GM18867 (cell line): ENCODE data around the gene ELMO2.
A peak's percentile ranks its signal among the peaks of the same experiment; 100 is the strongest.

Experiments used
- ATAC-seq: cut with Tn5 transposase; IDR thresholded peaks from one replicate; pipeline ENCODE4 v1.9.1; 2021; ENCODE audit warnings: mild to moderate bottlenecking, moderate library complexity; ENCODE audit not compliant: unreplicated experiment

Gene ELMO2

GRCh38 chr20:46368902-46369268, 37.5 kb downstream of the ELMO2 start:
- ATAC-seq = no peak

DNA sequence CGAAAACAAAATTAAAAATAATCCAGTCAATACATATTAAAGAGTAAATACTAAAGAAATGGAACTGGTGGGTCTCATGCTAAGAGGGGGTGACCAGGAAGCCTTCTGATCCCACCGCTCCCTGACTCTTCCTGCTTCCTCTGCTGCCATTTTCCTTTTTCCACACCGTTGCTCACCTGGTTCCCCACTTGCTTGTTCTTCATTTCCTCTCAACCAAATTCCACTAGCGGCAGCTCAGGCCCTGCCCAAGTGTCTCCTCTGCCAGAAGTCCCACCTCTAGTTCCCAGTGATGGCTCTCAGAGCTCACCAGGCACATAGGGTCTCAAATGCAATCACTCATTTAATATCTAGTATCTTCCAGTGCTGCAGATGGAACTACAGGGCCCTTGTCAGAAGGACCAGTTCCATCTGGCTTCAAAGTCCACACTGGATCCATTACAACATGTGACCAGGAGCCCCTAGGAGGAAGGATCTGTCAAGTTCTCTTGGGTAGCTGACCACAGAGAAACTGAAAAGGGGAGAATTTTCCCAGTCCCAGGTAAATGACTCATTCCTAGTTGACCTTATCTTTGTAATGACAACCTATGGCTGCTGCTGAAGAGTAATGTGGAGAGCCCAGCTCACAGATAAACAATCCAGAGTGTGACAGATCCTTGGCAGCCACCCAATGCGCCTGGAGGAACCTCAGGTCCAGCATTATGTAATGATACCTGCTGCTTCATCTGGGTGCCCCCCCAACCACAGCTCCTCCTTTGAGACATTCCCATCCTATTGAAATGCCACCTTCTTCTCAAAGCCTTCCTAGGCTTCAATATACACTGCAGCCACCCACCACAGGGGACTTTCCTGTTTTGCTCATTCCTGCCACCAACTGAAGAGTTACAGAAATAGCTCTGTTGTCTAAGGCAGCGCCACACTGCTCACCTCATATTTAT, 38.2 kb downstream of the ELMO2 start:
- ATAC-seq = no peak

DNA sequence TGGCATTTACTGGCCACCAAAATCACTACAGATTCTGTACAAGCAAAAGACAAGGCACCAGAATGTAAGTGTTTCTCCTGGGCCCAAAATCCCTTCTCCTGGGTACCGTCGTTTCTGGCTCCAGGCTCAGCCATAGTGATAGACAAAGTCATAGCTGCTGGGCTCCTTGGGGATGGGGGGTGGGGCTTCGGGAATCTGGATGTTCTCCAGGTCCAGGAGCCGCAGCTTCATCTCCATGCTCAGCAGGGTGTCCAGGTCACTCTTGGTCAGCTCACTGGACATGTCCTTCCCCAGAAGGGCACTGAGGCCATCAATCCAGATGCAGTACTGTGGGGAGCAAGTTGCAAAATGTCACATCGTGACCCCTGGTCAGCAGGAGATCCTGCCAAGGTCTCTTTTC, 39.2 kb downstream of the ELMO2 start:
- no peak for ATAC-seq

DNA sequence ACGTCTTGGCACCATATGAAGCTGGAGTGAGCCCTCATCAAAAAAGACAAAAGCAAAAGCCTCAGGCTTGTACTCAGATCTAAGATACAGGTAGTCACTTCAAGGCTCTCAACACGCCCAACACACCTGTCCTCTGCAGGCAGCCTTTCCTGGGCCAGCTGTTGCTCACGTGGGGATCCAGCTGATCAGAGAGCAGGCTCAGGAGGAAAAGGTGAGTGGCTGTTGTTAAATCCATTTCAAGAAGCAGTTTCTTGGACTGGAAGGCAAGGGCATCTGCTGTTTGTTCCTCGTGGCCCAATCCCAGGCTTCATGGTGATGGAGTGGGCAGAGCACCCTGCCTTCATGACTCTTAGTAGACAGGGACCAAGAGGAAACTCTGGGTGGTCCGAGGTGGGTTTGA, 39.6 kb downstream of the ELMO2 start:
- no peak for ATAC-seq

- ATAC-seq = no peak
These were observed 40.8 kb downstream of the ELMO2 start for GRCh38 chr20:46365487-46366220.

- ATAC-seq = no peak
These were observed 41.5 kb downstream of the ELMO2 start for GRCh38 chr20:46364670-46365486.

- ATAC-seq = peak; percentile 74
These were observed 42.3 kb downstream of the ELMO2 start for GRCh38 chr20:46363874-46364669.

DNA sequence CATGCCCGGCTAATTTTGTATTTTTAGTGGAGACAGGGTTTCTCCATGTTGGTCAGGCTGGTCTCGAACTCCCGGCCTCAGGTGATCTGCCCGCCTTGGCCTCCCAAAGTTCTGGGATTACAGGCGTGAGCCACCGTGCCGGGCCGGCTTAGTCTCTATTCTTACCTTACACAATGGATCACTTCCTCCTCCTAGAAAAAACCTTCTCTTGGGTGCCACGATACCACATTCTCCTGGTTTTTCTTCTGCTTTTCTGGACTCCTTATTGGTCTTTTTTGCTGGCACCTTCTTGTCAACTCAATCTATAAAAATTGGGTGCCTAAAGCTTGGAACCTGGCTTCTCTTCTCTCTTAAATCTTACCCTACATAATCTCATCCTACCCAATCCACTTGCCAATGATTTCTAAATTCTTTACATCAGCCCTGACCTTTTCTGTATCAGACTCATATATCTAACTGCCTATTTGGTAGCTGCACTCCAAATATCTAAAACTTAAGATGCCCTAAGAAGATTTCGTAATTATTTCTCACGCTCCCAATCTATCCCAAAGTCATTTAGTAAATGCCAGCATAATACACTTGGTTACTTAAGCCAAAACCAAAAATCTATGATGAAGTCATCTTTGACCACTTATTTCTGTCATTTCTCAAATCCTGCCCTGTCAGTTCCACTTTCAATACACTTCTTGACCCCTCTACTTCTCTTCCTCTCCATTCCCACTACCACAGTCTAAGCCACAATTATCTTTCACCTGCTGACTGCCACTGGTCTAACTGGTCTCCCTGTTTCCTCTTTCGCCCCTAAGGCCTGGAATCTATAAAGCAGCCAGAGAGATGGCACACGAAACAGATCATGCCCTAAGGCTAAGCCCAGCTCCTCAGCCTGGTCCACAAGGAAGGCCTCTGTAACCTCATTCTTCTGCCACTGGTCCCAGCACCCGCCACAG, 43.2 kb downstream of the ELMO2 start:
- peak; percentile 20 for ATAC-seq

- no peak for ATAC-seq
These were observed 44.6 kb downstream of the ELMO2 start for GRCh38 chr20:46361811-46362210.

- no peak for ATAC-seq
These were observed 45.0 kb downstream of the ELMO2 start for GRCh38 chr20:46361381-46361780.

GRCh38 chr20:46359233-46359751, 47.1 kb downstream of the ELMO2 start:
- peak; percentile 43 for ATAC-seq

GRCh38 chr20:46358346-46359058, 47.9 kb downstream of the ELMO2 start:
- no peak for ATAC-seq

DNA sequence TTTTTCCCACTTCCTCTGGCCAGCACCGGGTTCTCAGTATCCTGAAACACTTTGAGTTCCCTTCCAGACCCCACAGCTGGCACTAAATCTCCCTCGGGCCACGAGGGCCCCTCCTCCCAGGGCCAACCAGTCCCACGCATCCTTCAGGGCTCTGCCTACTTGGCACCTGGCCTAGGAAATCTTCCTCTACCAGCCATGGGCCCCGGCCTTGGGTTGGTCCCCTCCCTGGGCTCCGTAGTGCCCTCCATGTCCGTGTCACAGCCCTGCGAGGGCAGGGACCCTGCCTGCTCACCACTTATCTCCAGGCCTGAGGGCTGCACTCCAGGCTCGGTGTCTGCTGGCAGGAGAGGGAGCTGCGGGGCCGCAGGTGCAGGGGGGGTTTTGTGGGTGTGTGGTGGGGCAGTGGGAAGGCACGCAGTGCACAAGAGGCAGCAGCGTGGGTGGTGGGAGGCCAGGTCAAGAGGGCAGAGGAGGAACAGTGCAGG, 49.3 kb downstream of the ELMO2 start:
- no peak for ATAC-seq

DNA sequence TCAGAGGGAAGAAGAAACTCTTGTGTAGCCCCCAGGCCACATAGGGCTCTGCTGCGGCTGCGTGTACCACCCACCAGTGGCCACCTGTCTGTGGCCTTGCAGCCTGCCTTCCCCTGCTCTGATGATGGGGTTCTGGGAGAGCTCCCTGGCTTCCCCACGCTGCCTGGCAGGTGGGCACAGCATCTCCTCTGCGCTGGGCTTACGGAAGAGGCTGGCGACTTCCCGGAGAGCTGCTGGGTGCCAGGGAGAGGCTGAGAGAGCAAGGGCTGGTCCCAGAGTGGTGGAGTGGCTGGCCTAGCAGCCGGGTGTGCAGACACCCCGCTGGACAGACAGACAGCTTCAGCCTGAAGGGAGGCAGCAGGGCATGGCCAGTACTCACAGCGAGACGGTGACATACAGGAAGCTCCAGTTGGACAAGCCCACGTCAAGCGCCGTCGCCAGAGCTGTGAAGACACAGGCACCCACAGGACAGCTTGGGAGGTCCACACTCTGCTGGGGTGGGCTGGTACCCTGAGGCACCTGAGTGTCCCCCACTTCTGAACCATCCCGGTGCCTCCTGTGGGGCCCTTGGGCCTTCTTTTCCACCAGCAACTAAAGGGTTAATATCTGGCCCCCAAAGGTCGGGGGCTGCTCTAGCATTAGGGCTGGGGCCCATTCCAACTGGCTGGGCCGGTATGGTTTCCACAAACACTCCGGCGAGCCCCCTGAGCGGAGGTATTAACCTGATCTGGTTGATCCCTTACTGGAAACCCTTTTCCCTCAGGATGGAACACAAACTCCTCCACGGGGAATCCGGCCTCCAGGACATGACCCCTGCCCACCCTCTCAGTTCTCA, 50.0 kb downstream of the ELMO2 start:
- ATAC-seq = no peak

DNA sequence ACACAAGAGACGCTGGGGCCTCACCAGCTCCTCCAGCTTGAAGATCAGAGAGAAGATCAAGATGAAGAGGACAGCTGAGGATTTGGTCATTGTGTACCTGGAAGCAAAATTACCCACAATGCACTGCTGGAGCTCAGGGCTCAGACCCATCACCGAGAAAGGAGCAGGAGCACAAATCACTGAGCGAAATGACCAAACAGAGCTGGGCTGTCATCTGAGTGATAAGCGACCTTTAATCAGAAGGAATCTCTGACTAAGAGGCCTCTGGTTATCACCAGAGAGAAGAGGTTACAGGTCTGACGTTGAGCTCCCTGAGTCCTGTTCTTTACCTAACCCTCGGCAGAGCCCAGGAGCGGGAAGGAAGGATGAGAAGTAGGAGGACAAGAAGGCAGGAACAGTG, 50.6 kb downstream of the ELMO2 start:
- no peak for ATAC-seq

DNA sequence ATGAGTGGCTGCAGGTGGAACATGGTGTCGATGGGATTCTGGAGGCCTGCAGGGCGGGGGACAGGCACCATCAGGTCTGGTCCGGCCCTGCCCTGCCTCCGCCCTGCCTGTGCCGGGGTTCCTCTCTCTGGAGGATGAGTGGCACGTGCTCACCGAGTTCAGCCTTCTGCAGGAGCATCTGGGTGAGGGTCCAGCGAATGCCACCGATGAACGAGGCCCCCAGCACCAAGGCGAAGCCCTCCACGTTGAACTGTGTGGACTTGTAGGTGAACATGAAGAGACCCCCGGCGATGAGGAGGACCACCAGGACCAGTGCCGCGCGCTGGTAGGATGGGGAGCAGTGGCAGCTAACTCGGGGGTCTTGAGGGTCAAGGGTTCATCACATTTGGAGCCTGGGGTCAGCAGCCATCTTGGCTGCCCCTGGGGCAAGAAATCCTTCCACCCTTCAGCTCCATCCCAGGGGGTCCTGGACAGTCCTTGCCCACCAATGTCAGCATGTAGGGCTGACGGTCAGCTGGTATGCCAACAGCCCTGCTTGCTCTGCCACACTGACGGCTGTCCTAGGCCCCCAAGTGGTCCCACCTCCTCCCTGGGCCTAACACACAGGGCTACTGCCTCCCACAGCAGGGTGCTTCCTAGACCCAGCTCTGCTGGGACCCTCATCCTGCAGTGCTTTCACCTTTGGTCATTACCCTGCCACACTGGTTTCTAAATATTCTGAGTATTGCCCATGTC, 51.3 kb downstream of the ELMO2 start:
- ATAC-seq = no peak

GRCh38 chr20:46354207-46354555, 52.2 kb downstream of the ELMO2 start:
- ATAC-seq = no peak
